LHCN-M2 (cell line): Measurements from ENCODE around the gene TNFRSF8. TPM values are rescaled to one million over a fixed set of nuclear protein-coding genes. Genes with fewer than 3 reads are reported as not detected.
A peak's percentile ranks its signal among the peaks of the same experiment; 100 is the strongest.
"Not testable (repeated sequence)": the region's sequence is repeated elsewhere in the genome, so short reads cannot be mapped to it uniquely, and the experiment has no call there.

Experiments used
- DNase-seq: peaks from one replicate; pipeline ENCODE4 v3.0.0-alpha.2; 2012; ENCODE audit warnings: low read depth
- polyA plus RNA-seq: library from polyadenylated mRNA; unstranded; fragments of >200 nt; gene quantifications from one replicate; pipeline ENCODE4 v1.2.1, GENCODE V29; 2012; ENCODE audit warnings: missing spikeins
- total RNA-seq: library from RNA; depleted of rRNA; stranded (reverse); fragments of >200 nt; gene quantifications from 2 replicates; pipeline ENCODE4 v1.2.3, GENCODE V29; 2014; rRNA removed

Gene TNFRSF8
- 0.19 TPM in 1 of 2 replicates, not detected in the other for total RNA-seq
- not detected for polyA plus RNA-seq

DNA sequence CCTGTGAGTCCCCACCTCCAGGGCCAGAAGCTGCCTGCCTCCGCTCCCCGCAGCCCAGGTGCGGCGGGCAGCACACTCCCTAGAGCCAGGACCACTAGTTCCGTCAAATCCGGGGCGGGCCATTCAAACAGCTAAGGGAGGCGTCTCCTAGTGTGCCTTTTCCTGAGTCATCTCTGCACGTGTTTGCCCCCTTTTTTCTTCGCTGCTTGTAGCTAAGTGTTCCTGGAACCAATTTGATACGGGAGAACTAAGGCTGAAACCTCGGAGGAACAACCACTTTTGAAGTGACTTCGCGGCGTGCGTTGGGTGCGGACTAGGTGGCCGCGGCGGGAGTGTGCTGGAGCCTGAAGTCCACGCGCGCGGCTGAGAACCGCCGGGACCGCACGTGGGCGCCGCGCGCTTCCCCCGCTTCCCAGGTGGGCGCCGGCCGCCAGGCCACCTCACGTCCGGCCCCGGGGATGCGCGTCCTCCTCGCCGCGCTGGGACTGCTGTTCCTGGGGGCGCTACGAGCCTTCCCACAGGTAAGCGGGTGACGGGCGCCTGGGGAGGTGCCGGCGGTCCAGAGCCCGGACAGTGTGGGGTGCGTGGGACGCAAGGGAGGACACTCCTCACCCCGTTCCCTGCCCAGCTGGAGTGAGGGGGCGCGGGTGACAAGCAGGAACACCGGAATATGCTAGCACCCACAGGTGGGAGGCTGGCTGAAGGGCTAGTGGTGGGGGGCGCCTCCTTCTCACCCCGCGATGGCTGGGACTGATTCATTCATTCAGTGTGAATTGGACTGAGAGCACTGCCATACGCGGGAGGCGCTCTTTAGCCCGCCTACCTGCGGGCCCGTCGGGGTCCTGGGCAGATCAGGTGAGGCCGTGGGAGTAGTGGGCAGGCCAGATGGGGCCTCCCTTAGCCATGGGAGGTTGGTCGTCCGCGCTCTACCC, at the start of gene TNFRSF8:
TNFRSF8 (plus strand) TSS at position 163 of the 932 bp plus-strand sequence; CDS start at position 459, 296 bp downstream.
- DNase-seq = no peak

DNA sequence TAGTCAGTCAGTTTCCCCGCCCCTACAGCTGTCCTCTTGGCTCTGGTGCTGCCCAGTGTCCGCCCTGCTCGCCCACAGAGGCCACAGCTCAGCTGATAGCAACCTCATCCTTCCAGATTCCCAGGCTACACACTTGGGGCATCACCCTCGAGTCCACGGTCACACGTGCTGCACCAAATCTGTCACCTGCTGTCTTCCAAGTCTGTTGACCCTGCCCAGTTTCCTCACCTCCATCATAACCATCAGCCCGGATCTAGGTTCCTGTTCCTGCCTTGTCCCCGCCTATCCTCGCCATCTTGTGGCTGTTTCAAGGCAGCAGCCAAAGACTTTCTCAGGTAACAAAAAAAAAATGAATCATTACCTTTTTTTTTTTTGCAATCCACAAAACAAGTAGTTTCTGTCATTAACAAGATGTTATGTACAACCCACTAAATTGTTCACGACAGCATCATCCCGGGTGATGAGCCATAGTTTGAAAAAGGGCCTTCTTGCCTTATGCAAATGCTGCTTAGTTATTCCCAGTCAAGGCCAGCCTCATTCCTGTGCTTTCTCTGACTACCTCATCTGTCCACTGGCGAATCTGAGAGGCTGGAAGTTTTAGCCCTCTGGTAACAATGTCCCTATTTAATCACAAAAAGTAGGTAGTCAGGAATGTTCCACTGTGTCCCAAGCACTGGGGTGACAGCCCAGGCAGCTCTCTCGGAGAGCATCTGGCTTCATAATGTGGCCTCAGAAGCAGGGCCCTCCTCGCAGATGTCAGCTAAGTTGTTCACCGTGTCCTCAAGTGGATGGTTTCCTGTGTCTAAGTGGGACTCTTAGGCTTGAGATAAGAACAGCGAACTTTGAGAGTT, 48.7 kb upstream of the TNFRSF8 start:
- DNase-seq = peak; percentile 75

DNA sequence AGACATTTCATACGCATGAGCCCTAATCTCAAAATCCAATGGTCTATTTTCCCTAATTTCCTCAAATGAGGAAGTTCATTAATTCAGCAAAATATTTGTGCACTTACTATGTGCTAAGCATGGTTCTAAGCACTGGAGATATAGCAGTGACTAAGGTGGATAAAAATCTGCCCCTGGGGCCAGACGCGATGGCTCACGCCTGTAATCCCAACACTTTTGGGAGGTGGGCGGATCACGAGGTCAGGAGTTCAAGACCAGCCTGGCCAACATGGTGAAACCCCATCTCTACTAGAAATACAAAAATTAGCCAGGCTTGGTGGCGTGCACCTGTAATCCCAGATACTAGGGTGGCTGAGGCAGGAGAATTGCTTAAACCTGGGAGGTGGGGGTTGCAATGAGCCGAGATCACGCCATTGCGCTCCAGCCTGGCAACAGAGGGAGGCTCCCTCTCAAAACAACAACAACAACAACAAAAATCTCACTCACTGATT, 48.1 kb upstream of the TNFRSF8 start:
- no peak for DNase-seq

DNA sequence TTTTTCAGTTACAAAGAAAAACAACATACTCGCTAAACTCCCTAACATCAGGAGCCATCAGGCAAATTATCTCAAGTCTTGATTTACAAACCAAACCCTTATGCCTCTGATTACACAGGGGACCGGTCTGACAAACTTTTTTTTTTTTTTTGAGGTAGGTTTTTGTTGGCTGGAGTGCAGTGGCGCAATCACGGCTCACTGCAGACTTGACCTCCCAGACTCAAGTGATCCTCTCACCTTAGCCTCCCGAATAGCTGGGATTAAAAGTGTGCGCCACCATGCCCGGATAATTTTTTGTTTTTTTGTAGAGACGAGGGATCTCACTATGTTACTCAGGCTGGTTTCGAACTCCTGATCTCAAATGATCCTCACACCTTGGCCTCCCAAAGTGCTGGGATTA, 47.6 kb upstream of the TNFRSF8 start:
- DNase-seq = no peak

DNA sequence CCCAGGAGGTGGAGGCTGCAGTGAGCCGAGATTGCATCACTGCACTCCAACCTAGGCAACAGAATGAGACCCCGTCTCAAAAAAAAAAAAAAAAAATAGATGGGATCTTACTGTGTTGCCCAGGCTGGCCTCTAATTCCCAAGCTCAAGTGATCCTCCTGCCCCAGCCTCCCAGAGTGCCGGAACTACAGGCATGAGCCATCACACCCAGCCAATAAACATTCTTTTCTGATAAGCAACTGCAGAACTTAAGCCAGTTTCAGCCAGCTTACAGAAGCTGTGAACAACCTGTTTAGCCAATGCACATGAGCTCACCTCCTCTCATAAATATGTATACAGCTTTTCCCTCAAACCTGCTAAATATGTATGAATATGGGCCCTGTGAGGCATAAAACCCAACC, 46.9 kb upstream of the TNFRSF8 start:
- no peak for DNase-seq

DNA sequence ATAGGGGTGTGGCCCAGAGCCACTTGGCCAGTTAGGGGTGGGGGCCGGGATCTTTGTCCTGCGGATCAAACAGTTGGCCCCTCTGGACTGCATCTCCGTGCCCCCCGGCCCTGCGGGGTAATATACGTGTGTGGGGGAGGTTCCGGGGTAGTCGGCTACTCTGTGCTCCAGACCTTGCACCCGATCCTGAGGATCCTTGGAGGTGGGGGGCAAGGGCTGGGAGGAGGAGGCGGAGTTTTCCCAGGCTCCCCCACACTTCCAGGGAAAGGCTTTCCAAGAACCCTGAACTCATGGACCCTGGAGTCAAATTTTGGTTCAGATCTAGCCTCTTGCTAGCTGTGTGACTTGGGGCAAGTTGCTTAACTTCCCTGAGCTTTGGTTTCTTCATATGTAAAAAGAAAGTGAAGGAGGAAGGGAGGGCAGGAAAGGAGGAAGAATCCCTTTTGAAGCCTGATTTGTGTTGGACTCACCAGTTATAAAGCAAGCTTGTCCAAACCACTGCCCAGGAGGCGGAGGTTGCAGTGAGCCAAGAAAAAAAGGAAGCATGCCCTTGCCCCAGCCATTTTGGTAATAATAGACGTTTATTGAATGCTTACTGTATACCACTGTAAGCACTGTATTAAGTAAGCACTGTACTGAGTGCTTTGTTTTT, 43.1 kb upstream of the TNFRSF8 start:
- no peak for DNase-seq

DNA sequence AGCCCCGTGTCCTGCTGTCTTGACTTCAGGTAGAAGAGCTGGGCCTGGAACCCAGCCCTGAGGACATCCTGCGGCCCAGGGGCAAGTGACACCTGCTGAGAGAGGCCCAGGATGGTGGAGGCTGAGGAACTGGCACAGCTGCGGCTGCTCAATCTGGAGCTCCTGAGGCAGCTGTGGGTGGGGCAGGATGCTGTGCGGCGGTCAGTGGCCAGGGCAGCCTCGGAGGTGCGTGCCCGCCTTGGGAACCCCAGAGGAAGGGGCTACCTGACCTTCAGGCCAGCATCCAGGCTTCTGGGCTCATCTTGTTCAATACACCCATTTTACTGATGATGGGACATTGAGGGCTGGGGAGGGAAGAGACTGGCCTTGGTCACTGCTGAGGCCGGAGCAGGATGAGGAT, 41.5 kb upstream of the TNFRSF8 start:
- no peak for DNase-seq

DNA sequence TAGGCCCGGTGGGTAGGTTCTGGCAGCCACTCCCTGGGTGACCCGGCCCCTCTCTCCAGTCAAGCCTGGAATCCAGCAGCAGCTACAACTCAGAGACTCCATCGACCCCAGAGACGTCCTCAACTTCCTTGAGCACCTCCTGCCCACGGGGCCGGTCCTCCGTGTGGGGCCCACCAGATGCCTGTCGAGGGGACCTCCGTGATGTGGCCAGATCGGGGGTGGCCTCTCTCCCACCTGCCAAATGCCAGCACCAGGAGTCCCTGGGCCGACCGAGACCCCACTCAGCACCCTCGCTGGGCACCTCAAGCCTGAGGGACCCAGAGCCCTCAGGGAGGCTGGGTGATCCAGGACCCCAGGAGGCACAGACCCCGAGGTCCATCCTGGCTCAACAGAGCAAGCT, 41.1 kb upstream of the TNFRSF8 start:
- DNase-seq = no peak

DNA sequence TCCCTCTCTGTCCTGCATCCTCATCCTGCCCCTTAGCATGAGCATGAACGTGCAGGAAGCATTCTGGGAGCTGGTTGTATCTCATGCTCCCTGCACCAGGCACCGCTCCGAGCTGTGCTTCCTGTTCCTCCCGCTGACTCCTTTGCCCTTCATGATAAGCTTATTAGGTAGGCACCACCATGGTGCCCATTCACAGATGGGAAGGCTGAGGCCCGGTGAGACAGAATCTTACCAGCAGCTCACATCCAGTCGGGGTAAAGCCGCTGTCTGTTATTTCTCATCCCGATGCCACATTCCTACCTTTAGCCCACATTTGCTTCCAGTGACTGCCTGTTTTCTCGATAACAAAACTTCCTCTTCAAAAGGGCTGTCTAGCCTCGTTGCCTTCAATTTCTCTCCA, 36.5 kb upstream of the TNFRSF8 start:
- DNase-seq = no peak

DNA sequence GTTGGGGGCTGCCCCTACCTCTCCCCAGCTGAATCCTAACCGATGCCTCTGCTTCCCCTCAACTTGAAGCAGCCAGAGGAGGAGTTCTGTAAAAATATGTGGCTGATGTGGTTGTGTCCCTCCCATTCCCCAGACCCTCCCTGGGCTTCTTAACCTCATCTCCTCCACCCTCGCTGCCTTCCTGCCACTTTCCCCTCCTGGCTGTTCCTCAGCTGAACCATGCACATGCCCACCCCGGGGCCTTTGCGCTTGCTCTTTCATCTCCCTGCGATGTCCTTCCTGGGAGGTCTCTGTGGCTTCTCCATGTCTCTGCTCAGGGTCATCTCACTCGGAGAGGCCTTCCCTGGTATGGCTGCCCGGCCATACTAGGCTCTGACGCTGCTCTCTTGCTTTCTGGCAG, 34.9 kb upstream of the TNFRSF8 start:
- DNase-seq = no peak

DNA sequence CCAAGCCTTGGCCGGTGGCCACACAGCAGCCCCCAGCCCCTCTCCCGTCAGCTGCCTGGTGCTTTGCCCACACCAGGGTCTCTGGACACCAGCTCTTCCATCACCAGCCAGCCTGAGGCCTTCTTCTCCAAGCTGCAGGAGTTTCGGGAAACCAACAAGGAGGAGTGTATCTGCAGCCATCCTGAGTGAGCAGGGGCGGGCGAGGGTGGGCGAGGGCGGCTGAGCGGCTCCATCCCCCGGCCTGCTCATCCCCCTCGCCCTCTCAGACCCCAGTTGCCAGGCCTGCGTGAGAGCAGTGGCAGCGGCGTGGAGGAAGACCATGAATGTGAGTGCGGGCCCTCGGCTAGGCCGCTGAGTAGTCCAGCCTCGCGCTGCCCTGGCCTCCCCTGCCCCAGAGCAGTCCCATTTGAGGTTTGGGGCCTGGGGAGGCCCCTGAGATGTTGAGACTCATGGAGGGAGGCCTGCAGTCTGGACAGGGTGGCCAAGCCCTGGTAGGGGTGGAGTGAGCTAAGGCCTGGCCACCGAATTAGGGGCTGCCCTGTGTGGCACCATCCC, 34.1 kb upstream of the TNFRSF8 start:
- DNase-seq = no peak

DNA sequence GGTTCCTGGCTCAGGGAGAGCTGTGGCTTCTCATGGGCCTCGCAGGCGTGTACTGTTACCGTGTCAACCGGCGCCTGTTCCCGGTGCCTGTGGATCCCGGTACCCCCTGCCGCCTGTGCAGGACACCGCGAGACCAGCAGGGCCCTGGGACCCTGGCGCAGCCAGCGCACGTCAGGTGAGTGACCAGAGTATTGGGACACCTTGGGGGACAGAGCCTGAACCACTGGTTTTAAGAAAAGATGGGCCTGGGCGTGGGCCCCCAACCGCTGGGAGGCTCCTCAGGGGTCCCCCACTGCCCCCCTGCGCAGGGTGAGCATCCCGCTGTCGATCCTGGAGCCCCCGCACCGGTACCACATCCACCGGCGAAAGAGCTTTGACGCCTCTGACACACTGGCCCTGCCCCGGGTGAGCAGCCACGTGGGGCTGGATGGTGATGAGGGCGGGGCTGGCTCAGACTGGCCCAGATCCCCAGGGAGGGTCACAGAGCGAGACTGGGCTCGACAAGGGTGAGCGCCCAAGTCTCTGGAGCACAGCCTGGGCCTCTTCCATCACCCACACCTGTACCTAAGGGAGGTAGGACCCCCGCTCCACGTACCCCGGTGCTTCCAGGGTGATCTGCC, 33.3 kb upstream of the TNFRSF8 start:
- DNase-seq = no peak

DNA sequence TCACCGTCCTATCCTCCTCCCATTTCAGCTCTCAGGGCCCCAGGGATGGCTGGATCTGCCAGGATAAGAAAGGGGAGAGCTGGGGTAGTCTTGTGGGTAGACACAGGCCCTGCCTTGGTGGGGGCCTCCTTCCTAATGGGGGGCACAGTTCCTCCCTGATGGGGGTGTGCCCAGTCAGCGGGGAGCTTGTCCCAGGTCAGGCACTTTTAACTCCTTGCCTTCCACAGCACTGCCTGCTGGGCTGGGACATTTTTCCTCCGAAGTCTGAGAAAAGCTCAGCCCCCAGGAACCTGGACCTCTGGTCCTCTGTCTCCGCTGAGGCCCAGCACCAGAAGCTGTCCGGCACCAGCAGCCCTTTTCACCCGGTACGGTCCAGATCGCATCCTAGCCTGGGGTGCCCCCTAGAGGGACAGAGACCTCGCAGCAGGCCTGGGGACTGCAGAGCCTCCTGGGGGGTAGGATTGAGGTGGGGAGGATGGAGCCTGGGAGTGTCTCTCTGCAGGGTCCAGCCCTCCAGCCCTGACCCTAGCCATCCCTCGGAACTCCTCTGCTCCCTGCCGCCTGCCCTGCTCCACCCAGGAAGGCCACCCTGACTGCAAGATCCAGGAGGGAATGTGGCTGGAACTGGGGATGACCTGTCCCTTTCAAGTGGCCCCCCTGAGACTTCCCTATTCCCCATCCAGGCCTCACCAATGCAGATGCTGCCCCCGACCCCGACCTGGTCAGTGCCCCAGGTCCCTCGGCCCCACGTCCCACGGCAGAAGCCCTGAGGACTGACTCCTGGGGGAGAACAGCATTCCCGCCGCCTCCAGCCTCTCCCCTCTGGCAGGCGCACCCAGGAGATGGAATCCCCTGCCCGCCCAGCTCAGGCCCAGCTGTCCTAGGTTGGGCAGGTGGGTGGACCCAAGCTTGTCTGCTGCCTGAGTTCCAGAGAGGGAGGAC, 31.8 kb upstream of the TNFRSF8 start:
- DNase-seq = no peak

DNA sequence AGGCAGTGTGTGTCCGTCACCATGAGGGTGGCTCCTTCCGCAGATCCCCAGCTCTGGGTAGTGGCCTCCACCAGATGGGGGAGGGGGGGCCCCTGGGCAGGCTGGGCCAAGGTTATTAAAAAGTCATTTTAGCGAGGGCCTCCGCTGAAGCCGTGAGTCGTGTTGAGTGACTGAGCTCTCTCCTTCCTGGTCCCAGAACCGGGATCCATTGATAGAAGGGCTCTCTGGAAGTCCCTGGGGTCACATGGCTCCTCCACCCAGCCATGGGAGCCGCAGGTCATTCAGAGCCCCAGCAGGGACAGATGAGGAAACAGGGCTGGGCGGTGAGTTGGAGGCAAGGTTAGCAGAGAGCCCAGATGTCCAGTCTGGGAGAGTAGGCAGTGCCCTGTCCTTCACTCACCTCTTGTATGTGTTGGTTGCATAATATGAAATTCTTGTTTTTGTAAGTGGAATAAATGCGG, 30.9 kb upstream of the TNFRSF8 start:
- DNase-seq = no peak

DNA sequence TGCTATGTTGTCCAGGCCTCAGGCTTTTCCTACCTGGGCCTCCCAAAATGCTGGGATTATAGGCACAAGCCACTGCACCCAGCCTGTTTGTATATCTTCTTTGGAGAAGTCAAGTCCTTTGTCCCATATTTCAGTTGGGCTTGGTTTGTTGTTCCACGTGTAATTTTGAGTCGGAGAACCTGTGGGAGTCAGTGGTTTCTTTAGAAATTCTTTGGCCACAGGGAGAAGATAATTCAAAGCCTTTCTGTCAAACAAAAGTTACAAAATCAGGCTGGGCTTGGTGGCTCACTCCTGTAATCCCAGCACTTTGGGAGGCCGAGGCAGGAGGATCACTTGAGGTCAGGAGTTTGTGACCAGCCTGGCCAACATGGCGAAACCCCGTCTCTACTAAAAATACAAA, 29.7 kb upstream of the TNFRSF8 start:
- not testable (repeated sequence) for DNase-seq

DNA sequence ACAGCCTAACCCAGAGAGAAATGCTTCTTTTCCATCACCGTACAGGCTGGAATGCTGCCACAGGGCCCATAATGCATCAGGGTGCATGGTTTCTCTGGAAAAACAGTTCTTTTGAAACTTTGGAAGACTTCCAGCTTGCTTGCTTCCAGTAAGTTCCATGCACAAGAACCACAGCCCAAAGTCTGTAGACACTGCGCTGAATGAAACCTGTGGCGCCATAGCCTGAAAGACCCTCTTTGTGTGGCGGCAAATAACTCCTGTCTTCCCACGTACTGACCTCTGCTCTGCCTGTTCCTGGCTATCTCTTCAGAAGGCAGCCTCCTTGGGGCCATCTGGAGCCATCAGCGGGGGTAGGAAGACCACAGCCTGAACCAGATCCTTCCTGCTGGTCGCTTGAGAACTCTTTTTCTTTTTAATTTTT, 28.7 kb upstream of the TNFRSF8 start:
- DNase-seq = no peak

DNA sequence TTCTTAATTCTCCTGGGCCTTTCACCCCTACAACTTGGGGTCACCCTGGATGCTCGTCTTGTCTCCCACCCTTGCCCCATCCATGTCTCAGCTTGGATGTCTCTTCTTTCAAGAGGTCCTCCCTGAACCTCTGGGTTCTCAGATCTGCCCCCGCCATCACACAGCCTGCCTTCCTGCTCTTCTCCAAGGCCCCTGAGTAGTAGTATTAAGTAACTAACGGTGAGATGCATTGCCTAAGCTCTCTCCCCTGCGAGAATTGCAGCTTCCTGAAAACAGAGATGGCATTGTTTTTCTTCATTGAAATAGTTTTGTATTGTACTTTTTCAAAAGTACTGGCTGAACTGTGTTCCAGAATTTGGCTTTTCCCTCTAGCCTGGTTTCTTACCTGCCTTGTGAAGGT, 27.8 kb upstream of the TNFRSF8 start:
- no peak for DNase-seq

DNA sequence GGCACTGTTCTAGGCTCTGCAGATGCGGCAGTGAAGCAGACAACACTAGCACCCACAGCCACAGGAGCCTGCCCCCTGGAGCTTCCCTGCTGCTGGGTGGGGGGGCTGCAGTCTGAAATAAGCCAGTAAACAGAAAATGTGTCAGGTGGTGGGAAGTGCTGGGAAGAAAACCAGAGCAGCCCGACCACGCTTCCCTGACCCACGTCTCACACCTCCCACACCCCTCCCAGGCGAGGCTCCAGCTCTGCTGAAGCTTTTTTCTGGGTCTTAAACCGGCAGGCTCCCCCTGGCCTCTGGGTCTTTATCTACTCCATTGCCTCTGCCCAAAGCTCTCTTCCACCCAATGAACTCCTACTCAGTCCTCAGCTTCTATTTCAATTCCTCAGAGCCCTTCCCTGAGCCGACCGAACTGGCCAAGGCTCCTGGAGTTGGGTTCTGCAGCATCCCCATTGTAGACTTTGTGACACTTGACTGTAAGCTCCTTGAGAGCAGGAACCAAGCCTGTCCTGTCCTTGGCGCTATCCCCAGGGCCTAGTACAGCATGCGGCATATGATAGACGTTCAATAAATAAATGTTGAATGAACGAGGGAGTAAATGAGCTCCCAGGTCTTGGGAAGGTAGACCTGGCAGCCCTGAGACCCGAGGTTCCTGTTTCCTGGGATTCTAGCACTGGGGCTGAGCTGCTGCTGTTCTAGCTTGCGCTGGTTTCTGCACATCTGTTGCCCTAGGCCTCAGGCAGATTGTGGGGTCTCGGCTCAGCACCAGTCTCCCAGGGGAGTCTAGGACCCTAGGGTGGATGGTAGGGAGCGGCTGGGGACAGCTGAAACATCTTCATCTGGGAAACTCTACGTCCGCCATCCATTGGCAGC, 25.4 kb upstream of the TNFRSF8 start:
- no peak for DNase-seq
